Measurements from ENCODE around the gene CHL1. TPM values are rescaled to one million over a fixed set of nuclear protein-coding genes. Genes with fewer than 3 reads are reported as not detected.

The CHL1 gene
- total RNA-seq, 2 donors from 2014 or later = not detected

GRCh38 chr3:280681-281080, 84.1 kb downstream of the CHL1 start:
- Mint-ChIP-seq H3K36me3 (peaks cover 6% of the 10 kb centered on the region), H3K4me3 (no peak overlapping the region), H3K27ac (no peak overlapping the region), H3K27me3 (no peaks in the 10 kb centered on the region), H3K9me3 (peaks cover 7% of the 10 kb centered on the region), H3K4me1 (ENCODE audit: low read depth in 2 of 2) (no peaks in the 10 kb centered on the region)
- DNase-seq (ENCODE audit: low spot score) (no peak), ATAC-seq (no peak)

GRCh38 chr3:284322-284721, 87.8 kb downstream of the CHL1 start:
- Mint-ChIP-seq H3K4me1 (ENCODE audit: low read depth in 2 of 2) (no peaks in the 10 kb centered on the region), H3K4me3 (no peak overlapping the region), H3K27me3 (no peaks in the 10 kb centered on the region), H3K27ac (no peak overlapping the region), H3K9me3 (peaks cover 7% of the 10 kb centered on the region), H3K36me3 (peaks cover 6% of the 10 kb centered on the region)
- DNase-seq (ENCODE audit: low spot score) (no peak), ATAC-seq (no peak)

GRCh38 chr3:288417-288816, 91.9 kb downstream of the CHL1 start:
- no peaks in the 10 kb centered on the region for H3K36me3 Mint-ChIP-seq
- H3K4me3 Mint-ChIP-seq = no peak overlapping the region
- no peaks in the 10 kb centered on the region for H3K4me1 Mint-ChIP-seq (ENCODE audit: low read depth in 2 of 2)

GRCh38 chr3:291028-291427, 94.5 kb downstream of the CHL1 start:
- Mint-ChIP-seq H3K27ac (no peak overlapping the region), H3K4me3 (no peak overlapping the region), H3K27me3 (no peaks in the 10 kb centered on the region), H3K36me3 (no peaks in the 10 kb centered on the region), H3K9me3 (peaks cover 2% of the 10 kb centered on the region), H3K4me1 (ENCODE audit: low read depth in 2 of 2) (no peaks in the 10 kb centered on the region)
- DNase-seq (ENCODE audit: low spot score) (no peak), ATAC-seq (no peak)

More at GRCh38 chr3:288417-288816, 91.9 kb downstream of the CHL1 start:
- Mint-ChIP-seq H3K9me3 (no peaks in the 10 kb centered on the region), H3K27ac (no peak overlapping the region), H3K27me3 (no peaks in the 10 kb centered on the region)
- ATAC-seq (no peak), DNase-seq (ENCODE audit: low spot score) (no peak)

- Mint-ChIP-seq H3K4me1 (ENCODE audit: low read depth in 2 of 2) (no peaks in the 10 kb centered on the region), H3K9me3 (peaks cover 5% of the 10 kb centered on the region), H3K4me3 (no peak overlapping the region), H3K36me3 (no peaks in the 10 kb centered on the region), H3K27ac (no peak overlapping the region), H3K27me3 (no peaks in the 10 kb centered on the region)
- no peak for DNase-seq (ENCODE audit: low spot score)
- ATAC-seq = no peak
Measured at GRCh38 chr3:291646-292436, 95.3 kb downstream of the CHL1 start.

- Mint-ChIP-seq H3K27me3 (no peaks in the 10 kb centered on the region), H3K9me3 (peaks cover 6% of the 10 kb centered on the region), H3K4me1 (ENCODE audit: low read depth in 2 of 2) (no peaks in the 10 kb centered on the region), H3K27ac (no peak overlapping the region), H3K36me3 (no peaks in the 10 kb centered on the region), H3K4me3 (no peak overlapping the region)
- DNase-seq (ENCODE audit: low spot score) (no peak), ATAC-seq (no peak)
Measured at GRCh38 chr3:294096-294495, 97.5 kb downstream of the CHL1 start.

GRCh38 chr3:294581-294980, 98.0 kb downstream of the CHL1 start:
- Mint-ChIP-seq H3K4me3 (no peak overlapping the region), H3K9me3 (peaks cover 6% of the 10 kb centered on the region), H3K4me1 (ENCODE audit: low read depth in 2 of 2) (no peaks in the 10 kb centered on the region), H3K27ac (no peak overlapping the region), H3K27me3 (no peaks in the 10 kb centered on the region), H3K36me3 (no peaks in the 10 kb centered on the region)
- DNase-seq (ENCODE audit: low spot score) (no peak), ATAC-seq (no peak)

GRCh38 chr3:295166-295565, 98.6 kb downstream of the CHL1 start:
- Mint-ChIP-seq H3K27ac (no peak overlapping the region), H3K36me3 (no peaks in the 10 kb centered on the region), H3K9me3 (peaks cover 6% of the 10 kb centered on the region), H3K4me3 (no peak overlapping the region), H3K27me3 (no peaks in the 10 kb centered on the region), H3K4me1 (ENCODE audit: low read depth in 2 of 2) (no peaks in the 10 kb centered on the region)
- no peak for DNase-seq (ENCODE audit: low spot score)
- no peak for ATAC-seq

- Mint-ChIP-seq H3K4me3 (no peak overlapping the region), H3K36me3 (no peaks in the 10 kb centered on the region), H3K27ac (no peak overlapping the region), H3K27me3 (no peaks in the 10 kb centered on the region), H3K4me1 (ENCODE audit: low read depth in 2 of 2) (no peaks in the 10 kb centered on the region), H3K9me3 (peaks cover 9% of the 10 kb centered on the region)
- DNase-seq (ENCODE audit: low spot score) = no peak
- ATAC-seq = no peak
Measured at GRCh38 chr3:297585-297984, 101.0 kb downstream of the CHL1 start.

- peaks cover 12% of the 10 kb centered on the region for H3K9me3 Mint-ChIP-seq
- DNase-seq (ENCODE audit: low spot score) (no peak), ATAC-seq (no peak)
- no peaks in the 10 kb centered on the region for H3K27me3 Mint-ChIP-seq
- no peak overlapping the region for H3K27ac Mint-ChIP-seq
- H3K4me1 Mint-ChIP-seq (ENCODE audit: low read depth in 2 of 2) = no peaks in the 10 kb centered on the region
- H3K36me3 Mint-ChIP-seq = no peaks in the 10 kb centered on the region
- no peak overlapping the region for H3K4me3 Mint-ChIP-seq
Measured at GRCh38 chr3:299590-300301, 103.2 kb downstream of the CHL1 start.

GRCh38 chr3:307182-307581, 110.6 kb downstream of the CHL1 start:
- DNase-seq (ENCODE audit: low spot score) = no peak
- Mint-ChIP-seq H3K36me3 (no peaks in the 10 kb centered on the region), H3K27me3 (no peaks in the 10 kb centered on the region), H3K27ac (no peak overlapping the region), H3K9me3 (peaks cover 12% of the 10 kb centered on the region), H3K4me1 (ENCODE audit: low read depth in 2 of 2) (no peaks in the 10 kb centered on the region), H3K4me3 (no peak overlapping the region)
- no peak for ATAC-seq

- no peak overlapping the region for H3K4me3 Mint-ChIP-seq
- no peak for DNase-seq (ENCODE audit: low spot score)
- H3K36me3 Mint-ChIP-seq = no peaks in the 10 kb centered on the region
- H3K27me3 Mint-ChIP-seq = no peaks in the 10 kb centered on the region
- no peaks in the 10 kb centered on the region for H3K4me1 Mint-ChIP-seq (ENCODE audit: low read depth in 2 of 2)
- no peak for ATAC-seq
- peaks cover 12% of the 10 kb centered on the region for H3K9me3 Mint-ChIP-seq
- no peak overlapping the region for H3K27ac Mint-ChIP-seq
Measured at GRCh38 chr3:308597-309321, 112.2 kb downstream of the CHL1 start.

GRCh38 chr3:312160-312733, 115.7 kb downstream of the CHL1 start:
- H3K4me3 Mint-ChIP-seq = no peak overlapping the region
- ATAC-seq = no peak
- H3K4me1 Mint-ChIP-seq (ENCODE audit: low read depth in 2 of 2) = no peaks in the 10 kb centered on the region
- H3K9me3 Mint-ChIP-seq = peaks cover 17% of the 10 kb centered on the region
- no peak overlapping the region for H3K27ac Mint-ChIP-seq
- DNase-seq (ENCODE audit: low spot score) = no peak
- no peaks in the 10 kb centered on the region for H3K27me3 Mint-ChIP-seq
- H3K36me3 Mint-ChIP-seq = no peaks in the 10 kb centered on the region

- Mint-ChIP-seq H3K9me3 (peaks cover 17% of the 10 kb centered on the region), H3K27ac (no peak overlapping the region), H3K4me1 (ENCODE audit: low read depth in 2 of 2) (no peaks in the 10 kb centered on the region), H3K36me3 (no peaks in the 10 kb centered on the region), H3K4me3 (no peak overlapping the region), H3K27me3 (no peaks in the 10 kb centered on the region)
- DNase-seq (ENCODE audit: low spot score) = no peak
- ATAC-seq = no peak
Measured at GRCh38 chr3:312911-313310, 116.3 kb downstream of the CHL1 start.
